Large intestine (tissue), 3 donors: ENCODE data around the gene SATB2. TPM values are rescaled to one million over a fixed set of nuclear protein-coding genes. Genes with fewer than 3 reads are reported as not detected.

Source experiments
- DNase-seq, 2 donors: peaks; one replicate each; pipeline versions ENCODE4 v3.0.0 to v3.0.0-alpha.2; 2013
- H3K27ac ChIP-seq: one replicate; pipeline ENCODE4 v1.5.1; 2013; ENCODE audit warnings: low read length
- H3K27me3 ChIP-seq: 2 replicates; pipeline ENCODE4 v1.6.1; 2013; ENCODE audit warnings: low read length; ENCODE audit not compliant: control insufficient read depth, insufficient read depth
- H3K36me3 ChIP-seq: 2 replicates; pipeline ENCODE4 v1.6.1; 2013; ENCODE audit warnings: low read length; ENCODE audit not compliant: control insufficient read depth, insufficient read depth
- H3K4me1 ChIP-seq: one replicate; pipeline ENCODE4 v1.6.1; 2013; ENCODE audit warnings: low read length; ENCODE audit not compliant: control insufficient read depth, insufficient read depth
- H3K4me3 ChIP-seq: one replicate; pipeline ENCODE4 v1.5.1; 2013; ENCODE audit warnings: low read length
- H3K9me3 ChIP-seq: one replicate; pipeline ENCODE4 v1.6.1; 2013; ENCODE audit warnings: mild to moderate bottlenecking, low read depth, low read length, moderate library complexity; ENCODE audit not compliant: control insufficient read depth
- WGBS: methylation state at CpG from one replicate; pipeline ENCODE4 v1.1.5; 2013; ENCODE audit warnings: low lambda C conversion rate; ENCODE audit not compliant: insufficient coverage; 5-methylcytosine and 5-hydroxymethylcytosine counted together
- polyA plus RNA-seq: library from polyadenylated mRNA; unstranded; fragments of 120-200 nt; gene quantifications from one replicate; pipeline ENCODE4 v1.2.1, GENCODE V29; 2013

The SATB2 gene
- polyA plus RNA-seq, 1 donor = 5.0 TPM

- 93% methylated on average over 2 of the region's 2 CpGs for WGBS
- H3K27ac ChIP-seq = no peak overlapping the region
- no peaks in the 10 kb centered on the region for H3K4me1 ChIP-seq
- H3K9me3 ChIP-seq = no peaks in the 10 kb centered on the region
- no peak for DNase-seq
- H3K36me3 ChIP-seq = no peaks in the 10 kb centered on the region
- no peak overlapping the region for H3K4me3 ChIP-seq
- H3K27me3 ChIP-seq = peaks cover 2% of the 10 kb centered on the region
These were observed 23.2 kb upstream of the SATB2 start for GRCh38 chr2:199480966-199481365.

- Histone ChIP-seq H3K27me3 (peaks cover 22% of the 10 kb centered on the region), H3K9me3 (no peaks in the 10 kb centered on the region), H3K27ac (no peak overlapping the region), H3K4me3 (no peak overlapping the region), H3K4me1 (no peaks in the 10 kb centered on the region), H3K36me3 (no peaks in the 10 kb centered on the region)
- no peak for DNase-seq
- WGBS = no CpG with 5 or more reads among the region's 2 CpGs
These were observed 19.6 kb upstream of the SATB2 start for GRCh38 chr2:199477277-199477834.

GRCh38 chr2:199471443-199472057, 13.8 kb upstream of the SATB2 start:
- Histone ChIP-seq H3K4me1 (no peaks in the 10 kb centered on the region), H3K9me3 (peaks cover 10% of the 10 kb centered on the region), H3K4me3 (peak overlapping the region; percentile 11), H3K27me3 (peaks cover 78% of the 10 kb centered on the region), H3K36me3 (no peaks in the 10 kb centered on the region), H3K27ac (no peak overlapping the region)
- WGBS = no CpG with 5 or more reads among the region's 35 CpGs
- peak in 1 of 2 donors; percentile 68 for DNase-seq

GRCh38 chr2:199470672-199471442, 13.1 kb upstream of the SATB2 start:
- no peaks in the 10 kb centered on the region for H3K4me1 ChIP-seq
- H3K36me3 ChIP-seq = no peaks in the 10 kb centered on the region
- H3K9me3 ChIP-seq = peaks cover 10% of the 10 kb centered on the region
- no peak overlapping the region for H3K27ac ChIP-seq
- peaks cover 84% of the 10 kb centered on the region for H3K27me3 ChIP-seq
- peak overlapping the region; percentile 11 for H3K4me3 ChIP-seq
- WGBS = no CpG with 5 or more reads among the region's 48 CpGs
- DNase-seq = peak in 1 of 2 donors; percentile 19

GRCh38 chr2:199470361-199470671, 12.6 kb upstream of the SATB2 start:
- no CpG with 5 or more reads among the region's 11 CpGs for WGBS
- Histone ChIP-seq H3K27ac (no peak overlapping the region), H3K4me3 (no peak overlapping the region), H3K27me3 (peaks cover 88% of the 10 kb centered on the region), H3K9me3 (peaks cover 10% of the 10 kb centered on the region), H3K4me1 (no peaks in the 10 kb centered on the region), H3K36me3 (no peaks in the 10 kb centered on the region)
- no peak for DNase-seq

GRCh38 chr2:199469514-199470360, 12.0 kb upstream of the SATB2 start:
- Histone ChIP-seq H3K27ac (no peak overlapping the region), H3K9me3 (peaks cover 11% of the 10 kb centered on the region), H3K27me3 (peaks cover 90% of the 10 kb centered on the region), H3K36me3 (no peaks in the 10 kb centered on the region), H3K4me1 (no peaks in the 10 kb centered on the region), H3K4me3 (no peak overlapping the region)
- WGBS = no CpG with 5 or more reads among the region's 30 CpGs
- DNase-seq = no peak

GRCh38 chr2:199468561-199469513, 11.1 kb upstream of the SATB2 start:
- peak overlapping the region; percentile 2 for H3K4me3 ChIP-seq
- no peak overlapping the region for H3K27ac ChIP-seq
- H3K27me3 ChIP-seq = peaks cover 90% of the 10 kb centered on the region
- peaks cover 15% of the 10 kb centered on the region for H3K9me3 ChIP-seq
- 0% methylated on average over 1 of the region's 55 CpGs for WGBS
- no peaks in the 10 kb centered on the region for H3K4me1 ChIP-seq
- DNase-seq = peak in 1 of 2 donors; percentile 30
- no peaks in the 10 kb centered on the region for H3K36me3 ChIP-seq

GRCh38 chr2:199467066-199467822, 9.5 kb upstream of the SATB2 start:
- no peak overlapping the region for H3K27ac ChIP-seq
- no peak overlapping the region for H3K4me3 ChIP-seq
- peaks cover 2% of the 10 kb centered on the region for H3K4me1 ChIP-seq
- no peaks in the 10 kb centered on the region for H3K36me3 ChIP-seq
- H3K9me3 ChIP-seq = peaks cover 21% of the 10 kb centered on the region
- peaks cover 97% of the 10 kb centered on the region for H3K27me3 ChIP-seq
- no peak for DNase-seq
- no CpG with 5 or more reads among the region's 23 CpGs for WGBS

GRCh38 chr2:199466692-199467065, 8.9 kb upstream of the SATB2 start:
- DNase-seq = no peak
- Histone ChIP-seq H3K4me1 (peaks cover 2% of the 10 kb centered on the region), H3K27me3 (peaks cover 98% of the 10 kb centered on the region), H3K27ac (no peak overlapping the region), H3K36me3 (no peaks in the 10 kb centered on the region), H3K9me3 (peaks cover 26% of the 10 kb centered on the region), H3K4me3 (no peak overlapping the region)
- no CpG with 5 or more reads among the region's 6 CpGs for WGBS
